ACC112 (cell line): ENCODE results near the gene PLAAT1.

Source experiments
- H2AFZ ChIP-seq: fragments of 200-600 bp; sonication (generic); one replicate; pipeline ENCODE4 v1.6.0; 2017; ENCODE audit warnings: antibody characterized with exemption, low read length; ENCODE audit not compliant: unreplicated experiment
- H3K27ac ChIP-seq: fragments of 200-600 bp; sonication (generic); 2 replicates; pipeline ENCODE4 v1.5.1; 2014; ENCODE audit warnings: low read depth, mild to moderate bottlenecking, antibody characterized with exemption, low read length, moderate library complexity
- H3K27me3 ChIP-seq: fragments of 200-600 bp; sonication (generic); 2 replicates; pipeline ENCODE4 v1.6.1; 2014; ENCODE audit warnings: mild to moderate bottlenecking, antibody characterized with exemption, low read length, moderate library complexity, mixed read lengths; ENCODE audit not compliant: insufficient read depth
- H3K36me3 ChIP-seq: fragments of 200-600 bp; sonication (generic); 2 replicates; pipeline ENCODE4 v1.6.1; 2016; ENCODE audit warnings: mild to moderate bottlenecking, antibody characterized with exemption, low read length, moderate library complexity, mixed read lengths; ENCODE audit not compliant: insufficient read depth
- H3K4me1 ChIP-seq: fragments of 200-600 bp; sonication (generic); one replicate; pipeline ENCODE4 v1.6.1; 2016; ENCODE audit warnings: low read length, mixed read lengths; ENCODE audit not compliant: insufficient read depth, unreplicated experiment, control insufficient read depth
- H3K4me3 ChIP-seq: fragments of 200-600 bp; sonication (generic); 2 replicates; pipeline ENCODE4 v1.5.1; 2014; ENCODE audit warnings: mild to moderate bottlenecking, low read depth, low read length
- H3K79me2 ChIP-seq: fragments of 200-600 bp; sonication (generic); one replicate; pipeline ENCODE4 v1.6.0; 2016; ENCODE audit warnings: low read length; ENCODE audit not compliant: control insufficient read depth, unreplicated experiment, insufficient read depth

The PLAAT1 gene

DNA sequence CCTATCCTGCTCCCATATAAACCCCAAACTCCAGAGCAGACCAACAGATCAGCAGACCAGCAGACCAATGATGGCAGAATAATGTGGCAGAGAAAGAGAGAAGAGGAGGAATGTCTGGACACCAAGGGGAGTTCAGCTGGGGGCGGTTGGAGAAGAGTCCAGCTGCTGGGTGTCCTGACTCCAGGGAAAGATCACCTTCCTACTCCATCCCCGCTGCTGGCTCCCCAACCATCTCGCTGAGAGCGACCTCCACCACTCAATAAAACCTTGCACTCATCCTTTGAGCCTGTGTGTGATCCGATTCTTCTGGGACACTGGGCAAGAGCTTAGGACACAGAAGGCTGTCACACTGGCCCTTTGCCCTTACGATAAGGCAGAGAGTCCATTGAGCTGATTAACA is 12.8 kb upstream of the PLAAT1 start:
- H2AFZ ChIP-seq, result no peak overlapping the region
- no peaks in the 10 kb centered on the region for H3K36me3 ChIP-seq
- H3K4me3 ChIP-seq, result no peak overlapping the region
- no peaks in the 10 kb centered on the region for H3K79me2 ChIP-seq
- no peaks in the 10 kb centered on the region for H3K4me1 ChIP-seq
- no peaks in the 10 kb centered on the region for H3K27me3 ChIP-seq
- no peak overlapping the region for H3K27ac ChIP-seq

GRCh38 chr3:193229851-193230420 is 11.1 kb upstream of the PLAAT1 start:
- no peaks in the 10 kb centered on the region for H3K36me3 ChIP-seq
- H2AFZ ChIP-seq, result no peak overlapping the region
- H3K27me3 ChIP-seq, result no peaks in the 10 kb centered on the region
- no peaks in the 10 kb centered on the region for H3K79me2 ChIP-seq
- no peak overlapping the region for H3K4me3 ChIP-seq
- H3K27ac ChIP-seq, result no peak overlapping the region
- no peaks in the 10 kb centered on the region for H3K4me1 ChIP-seq

- H3K36me3 ChIP-seq, result no peaks in the 10 kb centered on the region
- H3K27ac ChIP-seq, result no peak overlapping the region
- H3K4me1 ChIP-seq, result no peaks in the 10 kb centered on the region
- no peaks in the 10 kb centered on the region for H3K27me3 ChIP-seq
- no peak overlapping the region for H3K4me3 ChIP-seq
- H2AFZ ChIP-seq, result no peak overlapping the region
- H3K79me2 ChIP-seq, result no peaks in the 10 kb centered on the region
Observed at GRCh38 chr3:193230610-193231009, 10.4 kb upstream of the PLAAT1 start.

GRCh38 chr3:193231201-193231600 is 9.8 kb upstream of the PLAAT1 start:
- no peaks in the 10 kb centered on the region for H3K36me3 ChIP-seq
- H3K79me2 ChIP-seq, result no peaks in the 10 kb centered on the region
- no peaks in the 10 kb centered on the region for H3K4me1 ChIP-seq
- no peak overlapping the region for H2AFZ ChIP-seq
- H3K27ac ChIP-seq, result no peak overlapping the region
- H3K27me3 ChIP-seq, result no peaks in the 10 kb centered on the region
- H3K4me3 ChIP-seq, result no peak overlapping the region

- Histone ChIP-seq H3K79me2 (no peaks in the 10 kb centered on the region), H3K27ac (no peak overlapping the region), H3K4me1 (no peaks in the 10 kb centered on the region), H3K4me3 (no peak overlapping the region), H2AFZ (no peak overlapping the region), H3K27me3 (peaks cover 11% of the 10 kb centered on the region), H3K36me3 (no peaks in the 10 kb centered on the region)
Observed at GRCh38 chr3:193236599-193236998, 4.4 kb upstream of the PLAAT1 start.

- Histone ChIP-seq H3K4me3 (no peak overlapping the region), H2AFZ (no peak overlapping the region), H3K36me3 (no peaks in the 10 kb centered on the region)
Observed at GRCh38 chr3:193237030-193237429, 4.0 kb upstream of the PLAAT1 start.

GRCh38 chr3:193240436-193240849 is 579 bp upstream of the PLAAT1 start:
- Histone ChIP-seq H3K36me3 (no peaks in the 10 kb centered on the region), H3K79me2 (no peaks in the 10 kb centered on the region), H3K4me1 (no peaks in the 10 kb centered on the region), H3K4me3 (no peak overlapping the region), H2AFZ (no peak overlapping the region), H3K27ac (no peak overlapping the region), H3K27me3 (peaks cover 19% of the 10 kb centered on the region)

More at GRCh38 chr3:193237030-193237429, 4.0 kb upstream of the PLAAT1 start:
- H3K79me2 ChIP-seq, result no peaks in the 10 kb centered on the region
- peaks cover 16% of the 10 kb centered on the region for H3K27me3 ChIP-seq
- no peaks in the 10 kb centered on the region for H3K4me1 ChIP-seq
- no peak overlapping the region for H3K27ac ChIP-seq

DNA sequence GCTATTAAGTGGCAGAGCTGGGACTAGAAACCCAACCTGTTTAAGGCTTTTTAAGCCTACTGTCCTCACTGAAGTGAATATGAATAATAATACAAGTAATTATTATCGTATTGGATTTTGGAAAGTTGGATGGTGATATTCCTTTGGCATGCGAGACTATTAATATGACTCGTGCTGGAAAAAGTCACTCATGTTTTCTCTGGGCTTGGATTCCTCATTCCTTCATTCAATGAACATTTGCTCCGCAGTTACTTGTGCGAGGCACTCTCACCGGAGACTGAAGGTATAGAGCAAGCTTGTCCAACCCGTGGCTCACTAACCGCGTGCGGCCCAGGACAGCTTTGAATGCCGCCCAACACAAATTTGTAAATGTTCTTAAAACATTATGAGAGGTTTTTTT is 694 bp downstream of the PLAAT1 start:
- H2AFZ ChIP-seq, result no peak overlapping the region
- H3K4me3 ChIP-seq, result peak overlapping the region; percentile 65
- peaks cover 19% of the 10 kb centered on the region for H3K27me3 ChIP-seq
- no peaks in the 10 kb centered on the region for H3K79me2 ChIP-seq
- H3K4me1 ChIP-seq, result no peaks in the 10 kb centered on the region
- no peaks in the 10 kb centered on the region for H3K36me3 ChIP-seq
- H3K27ac ChIP-seq, result no peak overlapping the region

- H2AFZ ChIP-seq, result no peak overlapping the region
- H3K27ac ChIP-seq, result no peak overlapping the region
- no peaks in the 10 kb centered on the region for H3K36me3 ChIP-seq
- no peaks in the 10 kb centered on the region for H3K79me2 ChIP-seq
- H3K27me3 ChIP-seq, result peaks cover 19% of the 10 kb centered on the region
- H3K4me1 ChIP-seq, result no peaks in the 10 kb centered on the region
- no peak overlapping the region for H3K4me3 ChIP-seq
Observed at GRCh38 chr3:193243571-193243970, 2.5 kb downstream of the PLAAT1 start.

- Histone ChIP-seq H3K4me3 (no peak overlapping the region), H3K27me3 (no peaks in the 10 kb centered on the region), H3K4me1 (no peaks in the 10 kb centered on the region), H3K36me3 (no peaks in the 10 kb centered on the region), H2AFZ (no peak overlapping the region), H3K27ac (no peak overlapping the region), H3K79me2 (no peaks in the 10 kb centered on the region)
Observed at GRCh38 chr3:193248848-193249468, 7.9 kb downstream of the PLAAT1 start.

DNA sequence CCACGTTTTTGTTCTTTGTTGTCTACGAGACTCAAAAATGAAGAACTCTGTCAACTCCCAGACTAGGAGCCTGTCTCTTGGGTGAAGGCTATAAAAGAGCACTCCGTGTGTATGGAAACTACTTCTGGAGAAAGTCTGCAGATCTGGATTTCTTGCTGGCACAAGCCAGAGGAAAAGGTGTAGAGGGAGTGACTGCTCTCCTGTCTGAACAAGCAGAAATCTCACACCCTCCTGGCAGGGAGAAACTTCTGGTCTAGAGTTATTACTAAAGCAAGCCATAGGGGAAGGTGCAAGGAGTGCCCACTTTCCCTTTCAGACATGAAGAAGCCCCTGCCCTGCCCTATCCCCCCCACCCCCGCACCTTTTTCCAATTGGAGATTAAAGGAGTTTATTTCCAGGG is 9.5 kb downstream of the PLAAT1 start:
- Histone ChIP-seq H3K4me1 (no peaks in the 10 kb centered on the region), H3K36me3 (no peaks in the 10 kb centered on the region), H3K27me3 (no peaks in the 10 kb centered on the region), H3K4me3 (no peak overlapping the region), H3K27ac (no peak overlapping the region), H3K79me2 (no peaks in the 10 kb centered on the region), H2AFZ (no peak overlapping the region)
